Lung microvascular endothelial cell (primary cell): ENCODE results near the gene GEMIN8. TPM values are rescaled to one million over a fixed set of nuclear protein-coding genes. Genes with fewer than 3 reads are reported as not detected.
A peak's percentile ranks its signal among the peaks of the same experiment; 100 is the strongest.

Experiments
- DNase-seq, 2 donors: peaks; one replicate each; pipeline versions ENCODE4 v3.0.0 to v3.0.0-alpha.2; 2010; ENCODE audit warnings: low read depth in 2 of 2
- total RNA-seq: library from RNA; depleted of rRNA; stranded (reverse); fragments of >200 nt; gene quantifications from 2 replicates; pipeline ENCODE4 v1.2.1, GENCODE V29; 2014

GEMIN8 gene
- total RNA-seq, 1 donor from 2014 or later = 8.1 TPM

DNA sequence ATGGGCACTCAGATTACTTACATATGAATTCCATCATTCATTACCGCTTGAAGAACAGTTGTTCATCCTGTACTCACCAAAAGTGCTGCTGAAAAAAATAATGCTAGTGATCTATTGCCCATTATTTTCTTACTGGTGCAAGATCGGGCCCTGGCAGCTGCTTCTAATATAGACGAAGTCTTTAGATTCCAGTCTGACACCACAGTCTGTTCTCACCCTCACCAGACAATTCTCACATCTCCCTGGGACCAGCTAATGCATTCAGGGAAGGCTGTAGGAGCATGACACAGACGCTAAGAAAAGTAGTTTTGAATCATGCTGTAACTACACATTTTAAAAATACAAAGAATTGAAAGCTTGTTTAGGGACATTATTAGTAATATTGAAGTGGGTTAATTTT lies 13.8 kb downstream of the GEMIN8 start:
- DNase-seq = no peak

DNA sequence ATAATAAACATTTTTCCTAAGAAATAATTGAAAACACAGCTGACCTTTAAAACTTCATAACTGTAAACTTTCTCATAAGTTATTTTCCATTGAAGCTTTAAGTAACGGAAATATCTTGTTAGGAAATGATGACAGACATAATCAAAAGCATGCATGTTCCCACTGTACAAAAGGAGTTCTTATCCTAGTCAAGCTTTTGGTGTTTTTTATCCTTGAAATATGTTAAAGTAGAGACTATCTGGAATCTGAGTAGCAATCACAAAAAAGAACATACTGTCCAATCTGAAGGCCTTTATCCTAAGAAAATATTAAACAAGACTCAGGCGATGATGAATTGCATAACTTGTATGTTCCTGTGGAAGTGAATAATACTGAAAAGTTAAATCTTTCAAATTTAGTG lies 14.4 kb downstream of the GEMIN8 start:
- peak in 1 of 2 donors; percentile 4 for DNase-seq

DNA sequence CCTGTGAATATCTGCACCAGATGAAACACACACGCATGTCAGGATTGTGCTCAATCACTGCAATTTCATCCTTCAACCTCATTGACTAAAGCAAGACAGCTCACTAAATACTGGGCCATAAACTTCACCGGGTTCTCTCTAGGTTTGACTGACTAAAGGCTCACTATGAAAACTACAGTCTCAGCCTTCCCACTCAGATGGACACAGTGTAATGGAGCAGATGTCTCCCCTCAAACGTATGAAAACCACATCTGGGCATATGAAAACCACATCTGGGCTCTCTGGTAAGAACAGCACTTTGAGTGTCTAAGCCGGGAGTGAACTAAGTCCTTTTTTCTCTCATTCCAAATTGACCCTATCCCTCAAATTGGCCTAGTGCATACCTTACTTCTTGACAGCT lies 15.2 kb downstream of the GEMIN8 start:
- no peak for DNase-seq

DNA sequence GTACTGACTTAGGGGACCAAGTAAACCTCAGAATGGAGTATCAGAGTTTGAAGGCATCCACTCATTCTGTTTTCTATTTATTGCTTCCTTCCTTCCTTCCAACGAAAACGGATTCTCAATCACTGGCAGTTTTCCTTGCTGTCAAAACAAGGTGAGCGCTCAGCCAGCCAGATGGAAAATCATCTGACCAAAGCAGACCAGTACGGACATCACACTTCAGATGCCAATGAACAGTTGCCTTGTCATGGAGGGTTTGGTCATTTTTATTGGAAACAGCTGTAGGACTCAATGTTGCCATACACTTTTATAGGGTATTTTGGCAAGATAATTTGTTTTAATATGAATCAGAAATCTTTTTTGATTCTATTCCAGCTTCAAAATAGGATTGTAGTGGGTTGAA lies 16.6 kb downstream of the GEMIN8 start:
- peak in 1 of 2 donors; percentile 50 for DNase-seq

DNA sequence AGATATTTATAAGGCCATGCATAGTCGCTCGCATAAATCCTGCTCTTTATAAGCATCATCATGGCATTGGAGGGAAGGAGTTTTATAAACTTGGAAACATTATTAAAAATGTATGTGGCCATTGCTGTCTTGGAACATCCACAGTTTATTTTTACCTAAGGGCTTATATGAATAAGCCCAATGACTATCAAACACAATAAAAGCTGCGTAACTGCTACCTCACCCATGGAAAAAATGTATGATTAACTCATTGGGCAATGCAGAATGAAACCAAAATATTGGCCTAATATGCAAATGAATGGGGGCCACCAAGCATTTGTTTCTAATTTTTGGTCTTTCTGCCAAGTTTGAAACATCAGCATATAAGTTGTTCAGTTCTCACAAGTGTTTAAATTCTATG lies 19.1 kb downstream of the GEMIN8 start:
- DNase-seq = no peak

DNA sequence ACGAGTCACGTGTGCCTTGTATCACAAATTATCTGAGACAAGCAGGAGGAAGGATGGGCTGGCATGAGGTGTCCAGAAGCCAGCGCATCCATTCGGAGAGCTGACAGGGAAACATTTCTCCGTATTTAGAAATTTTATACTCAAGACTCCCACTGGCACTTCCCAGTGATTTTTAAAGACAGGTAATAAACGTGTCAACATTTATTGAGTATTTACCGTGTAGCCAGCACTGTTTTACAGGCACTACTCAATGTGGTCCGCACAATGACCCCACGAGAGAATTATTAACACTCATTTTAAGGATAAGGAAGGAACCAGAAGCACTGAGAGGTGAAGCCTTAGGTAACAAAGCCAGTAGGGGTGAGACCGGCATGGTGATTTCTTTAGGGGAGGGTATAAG lies 23.2 kb downstream of the GEMIN8 start:
- DNase-seq = no peak

DNA sequence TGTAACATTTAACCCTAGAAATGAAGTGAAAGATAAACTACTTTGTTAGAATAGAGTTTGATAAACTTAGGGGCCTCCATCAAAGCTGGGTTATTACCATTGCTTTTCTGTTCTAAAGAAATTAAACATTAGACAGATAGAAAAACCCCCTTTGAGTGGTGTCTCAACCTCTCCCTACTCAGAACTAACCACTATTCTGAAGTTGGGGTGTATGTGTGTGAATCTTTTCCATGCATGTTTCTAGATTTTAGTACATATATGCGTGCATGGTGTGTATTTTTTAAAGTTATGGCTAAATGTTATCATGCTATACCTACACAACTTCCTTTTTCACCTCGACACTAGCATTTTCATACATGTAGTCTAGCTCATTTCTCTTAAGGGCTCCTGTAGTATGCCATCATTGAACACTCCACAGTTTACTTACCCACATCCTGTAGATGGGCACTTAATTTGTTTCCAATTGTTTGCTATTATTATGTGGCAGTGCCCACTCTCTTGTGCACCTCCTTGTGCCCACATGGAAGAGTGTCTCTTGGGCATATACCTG lies 25.7 kb downstream of the GEMIN8 start:
- DNase-seq = no peak

DNA sequence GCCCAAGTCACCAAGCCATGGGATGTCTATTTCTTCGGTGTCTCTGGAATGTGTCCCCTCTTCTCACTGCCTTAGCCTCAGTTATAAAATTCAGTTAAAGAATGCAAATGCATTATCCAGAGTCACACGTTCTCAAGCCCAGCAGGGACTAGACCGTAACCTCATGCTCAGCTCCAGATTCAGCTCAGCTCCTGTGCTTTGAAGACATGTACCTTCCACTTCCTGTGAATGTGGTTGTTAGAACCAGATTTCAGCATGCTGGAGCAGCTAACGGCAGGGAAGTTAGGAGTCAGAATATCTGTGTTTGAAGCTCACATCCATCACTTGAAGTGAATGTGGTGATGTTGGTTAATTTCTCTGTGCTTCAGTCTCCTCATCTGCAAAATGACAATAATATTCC lies 26.7 kb downstream of the GEMIN8 start:
- DNase-seq = no peak

DNA sequence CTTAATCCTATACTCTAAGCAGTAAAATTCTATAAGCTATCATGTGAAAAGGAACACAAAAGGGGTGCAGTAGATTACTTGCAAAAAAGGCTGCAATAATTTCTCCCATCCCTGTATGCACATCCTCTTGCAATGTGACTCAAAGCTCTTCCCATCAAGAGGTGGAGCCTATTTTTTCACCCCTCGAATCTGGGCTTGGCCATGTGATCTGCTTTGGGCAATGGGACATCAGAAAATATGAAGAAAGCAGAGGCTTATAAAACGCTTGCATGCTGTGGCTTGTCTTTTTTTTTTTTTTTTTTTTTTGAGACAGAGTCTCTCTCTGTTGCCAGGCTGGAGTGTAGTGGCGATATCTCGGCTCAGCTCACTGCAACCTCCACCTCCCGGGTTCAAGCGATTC lies 33.0 kb downstream of the GEMIN8 start:
- DNase-seq = no peak

DNA sequence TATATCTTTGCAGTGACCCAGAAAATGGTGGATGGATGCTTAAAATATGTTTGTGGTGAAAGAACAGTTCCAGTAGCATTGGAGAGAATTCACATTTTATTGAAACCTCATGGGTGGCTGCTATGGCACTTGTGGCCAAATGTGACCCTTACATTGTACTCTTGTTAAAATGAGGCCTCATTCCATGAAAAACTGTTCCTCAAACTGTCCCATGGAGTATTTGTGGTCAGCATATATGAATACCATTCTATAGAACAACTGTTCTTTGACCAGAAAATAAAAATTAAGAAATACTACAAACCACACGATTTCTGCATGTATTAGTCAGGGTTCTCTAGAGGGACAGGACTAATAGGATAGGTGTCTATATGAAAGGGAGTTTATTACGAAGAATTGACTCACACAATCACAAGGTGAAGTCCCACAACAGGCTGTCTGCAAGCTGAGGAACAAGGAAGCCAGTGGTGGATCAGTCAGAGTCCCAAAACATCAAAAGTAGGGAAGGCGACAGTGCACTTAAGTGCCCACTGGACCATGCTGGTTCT lies 35.1 kb downstream of the GEMIN8 start:
- no peak for DNase-seq

DNA sequence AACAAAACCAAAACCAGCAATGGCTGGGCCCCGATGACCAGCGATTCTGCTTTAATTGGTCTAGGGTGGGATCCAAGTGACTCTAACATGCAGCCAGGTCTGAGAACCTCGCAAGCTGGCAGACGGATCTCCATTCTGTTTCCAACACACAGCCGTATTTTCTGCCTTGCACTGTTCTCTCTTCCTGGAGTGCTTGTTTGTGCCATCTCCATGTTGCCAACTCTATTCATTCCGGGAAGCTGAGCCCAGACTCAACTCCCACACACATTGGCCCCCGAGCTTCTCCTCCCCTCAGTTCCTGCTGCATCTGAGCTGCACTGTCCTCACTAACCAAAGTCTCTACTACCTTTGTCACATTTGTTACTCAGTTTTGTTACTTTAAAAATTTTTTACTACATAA lies 35.6 kb downstream of the GEMIN8 start:
- DNase-seq = no peak

DNA sequence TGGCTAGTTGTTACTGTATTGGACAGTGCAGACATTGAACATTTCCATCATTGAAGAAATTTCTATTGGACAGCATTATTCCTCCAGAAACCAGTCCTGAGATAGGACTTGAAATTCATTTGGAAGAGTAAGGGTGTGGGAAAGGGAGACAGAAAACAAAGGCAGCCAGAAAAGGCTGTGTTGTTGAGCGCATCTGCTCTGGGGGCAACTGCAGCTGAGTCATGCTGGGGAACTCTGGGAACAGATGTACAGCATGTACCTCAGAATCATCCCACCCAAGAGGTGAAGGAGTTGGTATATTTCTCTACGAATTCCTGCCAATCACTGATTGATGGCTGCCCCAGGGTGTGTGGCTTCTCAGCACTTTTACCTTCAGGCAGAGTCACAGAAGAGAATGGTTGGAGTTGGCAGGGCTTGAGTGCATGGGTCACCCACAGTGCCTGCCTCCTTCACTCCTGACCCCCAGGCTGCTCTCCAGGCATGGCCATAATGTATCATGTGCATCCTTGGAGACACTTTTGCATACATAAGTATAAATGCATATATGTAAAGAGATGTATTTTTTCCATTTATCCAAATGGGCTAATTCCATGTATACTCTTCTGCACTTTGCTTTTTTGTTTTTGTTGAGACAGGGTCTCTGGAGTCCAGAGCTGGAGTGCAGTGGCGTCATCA lies 39.4 kb downstream of the GEMIN8 start:
- no peak for DNase-seq

DNA sequence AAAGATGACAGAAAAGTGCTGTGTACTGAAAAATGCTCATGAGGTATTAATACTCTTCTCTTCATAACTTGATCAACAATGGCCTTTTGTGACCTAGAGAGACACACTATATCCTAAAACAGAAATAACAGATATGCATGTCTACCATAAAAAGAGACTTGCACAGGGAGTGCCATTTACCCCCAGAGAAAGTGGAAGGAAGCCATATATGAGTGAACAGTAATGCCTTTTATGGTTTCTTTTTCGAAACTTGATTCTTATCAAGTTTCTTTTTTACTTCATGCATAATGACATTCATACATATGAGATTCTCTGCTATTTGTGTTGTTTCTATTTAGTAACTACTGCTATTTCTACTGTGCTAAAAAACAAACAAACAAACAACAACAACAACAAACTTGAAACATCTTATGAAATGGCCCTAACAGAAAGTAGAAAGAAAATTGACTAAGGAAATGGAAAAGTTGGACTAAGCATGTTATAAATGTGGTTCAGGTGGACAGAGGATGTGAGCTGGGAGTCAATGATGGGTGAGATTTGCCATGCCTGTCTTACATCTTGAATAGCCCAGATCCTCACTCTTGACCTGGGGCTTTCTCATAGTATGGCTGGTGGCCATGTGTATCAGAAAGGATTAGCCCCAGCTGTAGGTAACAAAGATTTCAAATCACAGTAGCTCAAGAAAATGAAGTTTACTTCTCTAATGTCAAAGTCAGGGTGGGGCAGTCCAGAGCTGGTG lies 43.8 kb downstream of the GEMIN8 start:
- no peak for DNase-seq

DNA sequence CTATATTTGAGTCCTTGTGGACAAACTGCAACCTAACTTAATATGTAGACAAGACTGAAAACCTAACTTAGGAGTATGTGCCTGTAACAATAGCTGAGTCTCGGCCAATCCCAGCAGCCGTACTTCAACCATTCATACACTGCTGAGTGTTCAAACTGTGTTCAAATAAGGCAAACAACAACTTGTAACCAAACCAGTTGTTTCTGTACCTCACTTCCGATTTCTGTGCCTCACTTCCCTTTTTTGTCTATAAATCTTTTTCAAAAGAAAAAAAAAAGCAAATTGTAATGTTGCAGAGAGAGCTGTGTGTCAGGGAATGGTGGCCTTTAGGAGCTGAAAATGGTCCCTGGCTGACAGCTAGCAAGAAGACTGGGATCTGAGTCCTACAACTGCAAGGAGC lies 46.0 kb downstream of the GEMIN8 start:
- no peak for DNase-seq

DNA sequence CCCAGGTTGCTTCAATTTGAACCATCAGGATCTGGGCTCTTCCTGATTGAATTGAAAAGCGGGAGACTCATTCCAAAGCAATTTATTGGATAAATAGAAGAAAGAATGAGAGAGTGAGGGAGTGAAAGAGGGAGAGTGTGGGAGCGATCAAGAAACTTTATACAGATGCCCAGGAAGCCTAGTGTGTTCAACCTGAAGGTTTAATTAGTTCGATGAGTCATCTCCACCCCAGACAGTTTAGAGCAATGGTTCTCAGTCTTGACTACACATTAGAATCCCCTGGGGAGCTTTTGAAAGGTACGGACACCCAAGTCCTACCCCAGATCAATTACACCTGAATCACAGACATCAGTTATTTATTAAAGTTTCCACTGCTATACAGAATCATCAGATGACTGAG lies 61.5 kb downstream of the GEMIN8 start:
- no peak for DNase-seq

DNA sequence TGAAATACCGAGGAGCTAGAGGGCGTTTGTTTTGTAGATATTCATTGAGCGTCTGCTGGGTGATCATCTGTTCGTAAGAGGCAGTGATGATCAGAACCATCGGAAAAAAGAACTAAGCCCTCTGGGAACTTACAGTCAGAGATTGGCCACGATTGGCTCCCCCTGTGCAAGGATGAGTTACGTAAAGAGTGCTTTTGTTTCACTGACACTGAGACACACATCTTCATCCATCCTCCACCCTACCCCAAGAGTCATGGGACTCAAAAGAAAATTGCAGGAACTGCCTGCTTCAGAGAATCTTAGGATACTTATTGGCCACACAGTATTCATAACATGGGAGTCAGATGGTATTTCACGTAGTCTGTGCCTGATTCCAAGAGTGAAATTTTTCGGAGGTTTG lies 62.1 kb downstream of the GEMIN8 start:
- no peak for DNase-seq

DNA sequence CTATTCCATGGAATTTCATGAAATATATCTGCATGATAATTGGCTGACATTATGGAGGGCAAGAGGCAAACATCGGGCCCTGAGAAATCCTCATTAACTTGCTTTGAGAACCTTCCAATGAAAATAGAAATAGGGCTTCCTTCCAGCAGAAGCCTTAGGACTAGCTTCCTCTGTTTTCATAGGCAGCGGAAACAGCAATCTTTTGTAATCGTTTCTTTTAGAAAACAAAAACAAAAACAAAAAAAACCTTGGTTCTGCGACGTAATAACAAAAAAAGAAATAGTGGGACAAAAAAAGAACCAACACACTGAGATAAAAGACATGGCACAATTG lies 62.9 kb downstream of the GEMIN8 start:
- DNase-seq = no peak

DNA sequence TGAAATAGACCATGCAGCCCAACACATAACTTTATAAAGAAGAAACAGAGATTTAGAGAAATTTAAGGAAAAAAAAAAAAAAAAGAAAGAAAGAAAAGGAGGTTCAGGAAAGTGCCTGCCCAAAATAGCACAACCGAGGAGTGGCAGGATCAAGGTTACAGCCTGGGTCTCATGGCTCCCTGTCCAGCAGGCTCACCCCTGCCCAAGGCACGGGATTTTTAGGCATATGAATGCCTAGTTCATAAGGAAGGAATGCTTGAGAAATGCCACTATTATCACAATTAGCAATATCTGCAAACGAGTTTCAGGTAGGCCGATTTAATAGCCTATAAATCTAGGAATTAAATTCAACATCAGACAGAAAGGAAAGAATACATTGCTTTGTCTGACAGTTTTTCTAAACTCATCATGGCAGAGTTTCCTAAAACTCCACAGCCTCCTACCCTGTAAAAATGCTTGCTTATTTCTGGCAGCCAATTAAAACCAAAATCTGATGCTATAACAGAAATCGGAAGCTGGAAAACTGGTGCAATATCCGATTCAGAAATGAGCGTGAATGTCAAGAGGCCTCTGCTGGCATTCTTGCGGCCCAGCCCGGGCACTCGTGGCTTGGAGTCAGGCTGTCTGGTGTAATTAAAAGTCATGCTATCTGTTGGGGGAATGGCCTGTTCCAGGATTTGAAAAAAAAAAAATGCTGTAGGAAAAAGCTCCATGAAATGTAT lies 63.5 kb downstream of the GEMIN8 start:
- no peak for DNase-seq

DNA sequence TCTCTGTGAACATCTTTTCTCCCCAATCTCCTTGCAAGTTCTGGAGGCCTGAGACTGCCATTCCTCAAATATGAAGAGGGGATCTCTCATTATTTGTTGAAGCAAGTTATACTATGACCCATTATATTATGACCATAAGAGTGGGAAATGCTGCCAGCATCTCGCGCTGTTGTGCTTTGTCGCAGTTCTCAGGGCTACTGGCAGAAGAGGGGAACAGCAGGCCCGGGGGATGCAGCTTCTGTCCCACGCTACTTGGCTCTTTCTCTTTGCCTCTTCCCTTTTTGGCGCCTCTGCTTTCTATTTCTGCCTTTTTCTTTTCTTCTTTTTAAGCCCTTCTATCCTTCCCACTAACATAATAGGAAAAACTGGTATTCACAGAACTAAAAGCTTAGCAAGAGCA lies 64.2 kb downstream of the GEMIN8 start:
- no peak for DNase-seq

DNA sequence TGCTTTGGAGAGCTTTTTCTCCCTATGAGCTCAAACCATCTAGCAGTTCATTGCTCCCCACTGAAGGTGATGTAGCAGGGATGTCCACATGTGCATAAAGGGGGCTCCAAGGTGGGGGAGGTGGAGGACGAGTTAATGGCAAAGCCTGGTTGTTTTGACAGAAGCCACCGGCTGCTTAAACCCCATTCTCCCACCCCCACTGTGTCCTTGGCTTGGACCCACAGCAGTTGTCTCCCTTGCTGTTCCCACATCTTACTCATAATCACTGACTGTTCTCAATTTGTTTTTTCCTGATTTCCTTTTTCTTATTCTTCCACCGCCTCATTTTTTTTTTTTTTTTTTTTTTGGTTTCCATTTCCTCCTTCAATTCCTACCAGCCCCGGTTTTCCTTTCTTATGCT lies 72.7 kb downstream of the GEMIN8 start:
- no peak for DNase-seq
